ENCODE measurements around the gene MTURN.

The MTURN gene

DNA sequence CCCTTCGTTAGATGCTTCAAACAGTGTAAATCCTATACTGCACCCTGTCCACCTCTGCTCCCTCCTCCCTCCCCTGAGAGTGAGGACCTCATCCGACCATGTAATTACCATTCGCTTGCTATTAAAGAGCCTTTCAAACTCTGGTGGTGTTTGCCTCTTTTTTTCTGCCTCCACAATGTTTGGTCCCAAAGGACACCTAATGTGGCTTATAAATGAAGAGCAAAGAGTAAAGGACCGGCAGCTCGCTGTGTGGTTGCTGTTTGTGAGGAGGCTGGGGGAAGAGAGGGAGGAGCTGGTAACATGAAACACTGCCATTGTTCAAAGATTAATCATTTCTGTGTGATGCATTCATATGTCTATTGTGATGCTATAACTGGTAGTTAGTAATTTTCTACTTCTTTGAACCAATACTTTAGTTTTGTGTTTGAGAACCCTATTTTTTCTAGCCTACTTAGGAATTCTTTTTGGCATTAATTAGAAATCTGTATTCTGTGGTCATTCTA lies 27.9 kb downstream of the MTURN start:
- peak; percentile 50 for DNase-seq (ENCODE audit: low read depth)

DNA sequence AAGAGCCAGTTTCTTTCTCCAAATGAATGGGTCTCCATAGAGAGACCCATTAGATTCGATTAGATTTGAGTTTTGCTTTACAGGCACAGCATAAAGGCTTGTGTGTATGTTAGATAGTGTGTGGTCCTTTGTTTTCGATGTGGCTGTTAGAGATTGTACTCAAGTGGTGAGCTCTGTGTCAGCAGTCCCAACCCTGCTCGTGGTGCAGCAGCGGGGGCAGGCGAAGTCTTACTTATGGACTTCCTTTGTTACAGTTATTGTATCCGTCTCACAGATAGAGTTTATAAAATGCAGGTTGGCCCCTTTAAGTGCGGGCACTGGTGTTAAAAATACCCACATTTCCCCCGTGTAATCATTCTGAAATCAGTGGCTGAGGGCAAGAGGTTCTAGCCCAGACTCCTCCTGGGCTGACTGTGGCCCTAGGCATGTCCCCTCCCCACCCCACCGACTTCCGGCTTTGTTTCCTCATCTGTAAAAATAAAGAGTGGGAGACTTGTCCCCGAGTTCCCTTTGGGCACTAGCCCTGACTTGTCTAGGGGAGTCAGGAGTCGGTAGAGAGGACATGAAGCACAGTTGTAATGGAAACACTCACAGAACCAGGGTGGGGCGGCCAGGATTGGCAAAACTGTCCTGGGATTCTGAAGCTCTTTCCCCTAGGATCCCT lies 28.6 kb downstream of the MTURN start:
- DNase-seq (ENCODE audit: low read depth), result no peak

DNA sequence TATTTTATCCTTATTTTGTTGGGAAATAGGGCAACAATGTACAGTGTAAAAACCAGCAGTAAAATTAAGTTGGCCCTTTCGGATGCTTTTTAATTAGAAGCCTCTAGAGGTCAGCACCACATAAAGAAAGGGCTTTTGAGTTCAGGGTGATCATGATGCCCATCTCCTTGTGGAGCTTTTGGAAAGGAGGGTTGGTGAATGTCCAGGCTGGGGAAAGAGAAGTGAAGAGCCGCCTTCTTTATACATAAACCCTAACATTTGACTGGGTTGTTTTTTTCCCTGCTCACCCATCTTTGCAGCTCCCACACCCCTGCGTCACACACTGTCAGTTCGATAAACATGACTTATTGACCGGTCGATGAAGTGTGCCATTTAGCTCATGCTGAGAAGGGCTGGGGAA lies 29.8 kb downstream of the MTURN start:
- DNase-seq (ENCODE audit: low read depth), result no peak

DNA sequence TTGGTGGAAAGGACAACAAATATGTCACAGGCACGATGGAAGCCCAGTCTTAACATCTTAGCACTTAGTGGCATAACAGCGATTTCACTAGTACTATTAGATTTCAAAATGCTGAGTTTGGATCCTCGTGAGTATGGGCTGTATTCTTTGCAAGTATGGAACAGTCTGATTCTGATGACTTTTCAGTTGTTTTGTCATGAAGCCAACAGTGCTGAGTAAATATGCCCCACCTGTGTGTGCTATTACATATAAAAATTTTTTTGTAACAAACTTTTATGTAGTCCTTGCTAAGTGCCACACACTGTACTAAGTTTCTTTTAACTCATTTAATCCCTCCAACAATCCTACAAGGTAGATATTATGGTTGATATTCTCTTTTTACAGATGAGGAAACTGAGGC lies 30.8 kb downstream of the MTURN start:
- DNase-seq (ENCODE audit: low read depth), result no peak

DNA sequence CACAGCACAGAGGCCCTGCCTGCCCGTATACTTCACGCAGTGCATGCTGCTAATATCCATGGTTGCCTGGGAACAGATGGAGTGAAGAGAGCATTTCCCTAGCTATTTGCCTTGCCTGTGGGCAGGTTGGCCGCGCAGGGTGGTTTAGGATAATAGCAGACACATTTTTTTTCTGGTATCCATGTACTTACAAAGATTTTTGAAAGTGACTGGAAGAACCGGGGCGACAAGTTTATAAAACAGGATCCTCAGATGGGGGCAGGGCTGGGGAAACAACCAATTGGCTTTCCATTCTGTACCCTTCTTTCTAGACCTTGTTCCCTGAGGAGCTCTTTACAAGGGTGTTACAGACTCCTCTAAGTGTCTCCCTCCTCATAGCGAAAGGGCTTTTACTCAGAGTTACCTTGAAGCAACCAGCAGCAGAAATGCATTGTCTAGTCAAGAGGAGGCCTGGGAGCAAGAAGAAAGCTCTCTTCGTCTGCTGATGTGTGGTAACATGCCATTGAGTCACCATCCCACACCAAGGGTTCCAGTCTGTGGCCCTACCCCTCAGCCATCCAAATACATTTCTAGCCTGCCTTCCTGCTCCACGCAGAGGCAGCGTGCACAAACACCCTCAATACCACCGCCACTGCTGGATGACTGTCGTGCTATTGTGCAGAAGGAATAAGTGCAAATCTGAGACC lies 31.5 kb downstream of the MTURN start:
- DNase-seq (ENCODE audit: low read depth), result no peak

DNA sequence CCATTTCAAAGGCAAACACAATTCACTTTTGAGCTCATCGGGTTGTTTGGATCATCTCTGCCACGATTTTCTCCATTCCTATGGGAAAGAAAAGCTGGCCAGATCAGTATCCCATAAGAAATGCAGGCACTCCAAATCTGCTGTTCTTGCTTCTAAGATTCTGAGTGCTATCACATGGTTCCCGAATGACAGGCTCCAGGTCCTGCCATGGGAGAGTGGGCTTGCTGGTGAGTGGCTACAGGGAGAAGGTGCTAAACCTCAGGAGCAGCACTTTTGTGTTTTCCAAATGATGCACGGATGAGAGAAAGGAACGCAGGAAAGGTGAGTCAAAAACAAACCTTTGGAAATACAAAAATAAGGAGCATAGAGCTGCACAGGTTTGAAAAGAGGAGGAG lies 32.1 kb downstream of the MTURN start:
- DNase-seq (ENCODE audit: low read depth), result no peak

DNA sequence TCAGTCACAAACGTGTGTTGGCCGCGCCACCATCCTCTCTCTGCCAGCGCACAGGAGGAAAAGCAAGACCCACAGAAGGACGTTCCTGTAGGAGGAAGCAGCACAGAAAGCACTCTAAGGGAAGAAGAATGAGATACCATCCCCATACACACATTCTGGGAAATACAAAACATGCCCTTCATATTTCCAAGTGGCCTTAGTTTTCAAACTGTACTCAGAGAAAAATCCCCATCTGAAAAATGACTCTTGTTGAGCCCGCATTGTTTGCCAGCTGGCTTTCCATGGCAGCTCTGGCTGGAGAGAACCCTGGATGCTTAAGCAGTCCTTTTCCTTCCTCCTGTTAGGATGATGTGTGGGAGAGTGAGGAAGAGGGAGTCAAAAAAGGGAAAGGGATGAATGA lies 33.1 kb downstream of the MTURN start:
- DNase-seq (ENCODE audit: low read depth), result no peak

DNA sequence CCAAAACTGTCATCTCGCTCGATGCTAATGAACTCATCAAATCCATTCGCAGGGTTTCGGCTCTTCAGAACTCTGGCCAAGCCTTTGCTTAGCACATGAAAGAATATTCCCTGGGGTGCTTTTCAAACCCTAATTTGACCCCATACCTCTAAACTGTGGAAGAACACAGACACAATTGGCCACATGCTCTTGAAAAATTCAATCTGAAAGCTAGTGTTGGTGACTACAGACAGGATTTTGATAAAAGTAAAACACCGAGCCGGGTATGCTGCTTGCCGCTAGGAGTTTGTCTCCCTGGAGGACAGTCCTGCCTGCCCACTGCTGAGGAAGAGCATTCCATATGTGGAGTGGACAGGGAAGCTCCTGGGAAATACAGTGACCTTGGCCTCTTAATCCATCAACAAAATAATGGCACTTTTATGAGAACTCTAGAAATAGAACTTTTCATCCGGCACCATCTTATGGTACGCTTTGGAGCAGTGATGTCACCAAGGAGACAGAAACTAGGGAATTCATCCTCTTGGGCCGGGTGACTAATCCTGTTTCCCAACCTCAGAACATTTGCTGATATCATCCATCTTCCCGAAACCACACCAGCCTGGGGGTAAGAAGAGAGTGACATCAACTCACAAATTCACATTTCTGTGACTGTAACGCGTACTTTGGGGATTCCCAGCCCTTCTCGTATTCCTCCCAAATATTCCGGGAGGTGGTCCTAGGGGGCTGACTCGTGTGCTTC lies 34.2 kb downstream of the MTURN start:
- peak; percentile 84 for DNase-seq (ENCODE audit: low read depth)

DNA sequence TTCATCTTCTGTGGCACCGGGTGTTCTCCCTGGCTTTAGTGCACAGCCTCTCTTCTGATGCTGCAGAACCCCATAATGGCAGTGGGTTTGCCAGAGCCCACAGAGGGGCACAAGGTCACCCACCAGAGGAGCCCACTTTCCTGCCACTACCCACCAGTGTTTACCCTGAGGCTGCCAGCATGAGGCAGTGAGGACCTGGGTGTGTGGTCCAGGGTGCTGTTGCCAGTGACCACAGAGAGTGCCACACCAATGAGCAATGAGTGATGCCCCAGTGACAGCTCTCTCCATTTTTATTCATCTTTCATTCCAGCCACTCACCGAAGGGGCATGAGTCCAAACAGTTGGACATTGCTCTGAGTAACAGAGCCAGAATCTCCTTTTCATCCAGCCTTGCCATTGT lies 34.8 kb downstream of the MTURN start:
- DNase-seq (ENCODE audit: low read depth), result peak; percentile 32

DNA sequence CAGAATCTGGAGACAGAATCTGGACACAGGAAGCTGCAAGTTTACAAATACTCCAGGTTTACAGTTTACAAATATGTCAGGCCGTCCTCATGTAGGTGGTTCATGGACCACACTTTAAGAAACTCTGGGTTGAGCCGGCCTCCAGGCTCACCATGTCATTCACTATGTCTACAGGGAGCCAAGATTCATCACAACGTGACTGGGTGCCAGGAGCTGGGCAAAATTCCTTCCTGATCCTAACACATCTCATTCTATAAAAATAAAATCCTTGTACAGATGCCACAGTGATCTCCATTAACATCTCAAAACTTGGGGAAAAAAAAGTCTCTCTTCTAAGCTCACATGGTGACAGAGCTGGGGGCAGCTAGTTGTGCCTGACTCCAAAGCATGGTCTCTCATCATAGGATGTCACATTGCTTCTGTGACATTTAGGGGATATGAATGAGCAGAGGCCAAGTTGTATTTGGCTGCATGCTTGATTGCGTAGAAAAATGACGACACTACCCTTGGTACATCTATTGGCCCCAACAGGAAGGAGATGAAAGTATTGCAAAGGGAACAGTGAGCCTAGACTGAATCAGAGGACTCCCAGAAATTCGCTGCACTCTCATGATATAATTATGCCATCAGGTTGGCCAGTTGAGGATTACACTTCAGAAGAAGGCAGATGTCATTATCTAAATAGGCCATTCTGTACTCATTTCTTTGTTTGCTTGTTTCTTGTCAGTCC lies 35.9 kb downstream of the MTURN start:
- no peak for DNase-seq (ENCODE audit: low read depth)

DNA sequence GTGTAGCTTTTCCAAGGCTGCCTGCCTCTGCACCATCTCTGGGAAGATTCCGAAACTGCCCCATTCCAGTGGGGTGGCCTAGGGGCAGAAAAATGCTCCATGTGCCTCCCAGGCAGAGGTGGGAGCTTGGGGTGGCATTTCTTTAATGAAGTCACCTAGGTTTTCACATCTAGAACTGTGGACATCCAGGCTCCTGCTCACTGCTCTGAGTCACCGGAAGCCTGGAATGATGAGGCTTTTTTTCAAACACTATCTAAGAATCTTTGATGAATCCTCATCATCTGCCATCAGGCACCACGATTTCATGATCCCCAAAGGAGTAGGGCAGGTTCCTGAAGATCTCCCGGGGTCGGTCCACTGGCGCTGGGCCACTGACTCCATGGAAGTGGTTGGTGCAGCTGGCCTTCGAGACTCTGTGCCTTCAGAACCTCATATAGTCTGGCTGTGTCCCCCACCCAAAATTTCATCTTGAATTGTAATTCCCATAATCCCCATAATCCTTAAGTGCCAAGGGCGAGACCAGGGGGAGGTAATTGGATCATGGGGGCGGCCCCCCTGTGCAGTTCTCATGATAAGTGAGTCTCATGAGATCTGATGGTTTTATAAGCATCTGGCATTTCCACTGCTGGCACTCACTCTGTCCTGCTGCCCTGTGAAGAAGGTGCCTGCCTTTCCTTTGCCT lies 37.1 kb downstream of the MTURN start:
- peak; percentile 40 for DNase-seq (ENCODE audit: low read depth)

DNA sequence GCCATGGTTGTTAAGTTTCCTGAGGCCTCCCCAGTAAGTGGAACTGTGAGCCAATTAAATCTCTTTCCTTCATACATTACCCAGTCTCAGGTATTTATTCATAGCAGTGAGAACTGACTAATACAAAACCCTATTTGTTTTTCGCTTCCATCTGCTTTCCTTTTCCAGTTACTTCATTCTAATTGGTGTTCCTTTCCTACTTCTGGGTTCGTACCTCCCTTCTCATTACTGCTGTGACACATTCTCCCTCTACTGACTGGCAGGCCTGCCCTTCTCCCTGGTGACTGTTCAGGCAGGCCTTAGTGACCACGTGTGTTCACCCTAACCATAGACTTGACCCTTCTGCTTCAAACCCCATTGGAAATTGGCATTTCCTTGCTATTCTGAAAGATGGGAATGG lies 37.7 kb downstream of the MTURN start:
- no peak for DNase-seq (ENCODE audit: low read depth)

DNA sequence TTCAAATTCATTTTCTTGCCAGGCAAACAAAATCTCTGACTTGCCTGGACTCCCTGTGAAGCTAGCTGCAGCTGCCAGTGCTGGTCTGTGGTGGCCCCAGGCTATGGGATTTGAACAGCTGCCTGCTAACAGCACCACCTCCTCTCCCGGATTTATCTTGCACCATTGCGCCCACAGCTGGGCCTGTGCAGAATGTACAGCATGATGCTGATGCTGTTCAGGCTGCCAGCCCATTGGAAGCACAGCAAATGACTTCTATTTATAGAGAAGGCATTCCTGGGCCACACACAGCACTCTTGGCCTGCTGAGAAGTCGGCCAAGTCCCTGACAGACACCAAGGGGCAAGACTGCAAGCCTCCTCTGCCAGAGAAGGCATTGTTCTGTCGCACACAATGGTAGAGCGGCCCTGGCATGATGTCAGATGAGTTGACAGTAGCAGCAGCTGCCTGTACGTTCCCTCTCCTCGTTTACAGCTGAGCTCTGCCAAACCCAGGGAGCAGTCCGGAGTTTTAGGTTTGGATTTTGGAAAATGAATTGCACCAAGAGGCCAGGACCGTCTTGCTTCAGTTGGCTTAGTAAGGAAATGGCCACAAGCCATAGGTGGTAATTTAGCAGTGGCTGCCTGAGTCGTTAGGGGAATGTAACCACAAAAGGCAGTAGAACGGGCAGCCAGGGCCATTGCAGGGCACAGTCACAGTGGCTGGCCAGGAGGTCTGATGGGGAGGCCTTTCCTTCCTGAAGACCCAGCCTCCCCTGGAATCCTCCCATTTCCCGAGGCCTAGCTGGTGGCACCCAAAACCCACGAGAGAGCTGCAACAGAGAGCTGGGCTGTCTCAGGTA lies 38.5 kb downstream of the MTURN start:
- DNase-seq (ENCODE audit: low read depth), result no peak

DNA sequence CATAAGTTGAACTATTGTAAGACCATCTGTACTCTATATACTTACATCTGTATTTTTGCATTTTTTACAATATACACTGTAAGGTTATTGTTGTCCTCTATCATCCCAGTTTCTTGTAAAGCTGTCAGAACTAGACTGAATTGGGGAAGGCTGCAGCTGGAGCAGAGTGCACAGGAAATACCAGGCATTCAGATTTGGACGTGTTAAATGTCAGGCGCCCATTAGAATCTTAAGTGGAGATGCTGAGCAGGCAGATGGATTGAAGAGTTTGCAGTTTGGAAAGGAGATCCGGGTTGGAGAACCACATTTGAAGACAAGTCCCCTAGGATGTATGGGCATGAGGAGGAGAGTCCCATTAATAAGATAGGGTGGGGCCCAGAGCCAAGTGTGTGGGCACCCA lies 40.4 kb downstream of the MTURN start:
- no peak for DNase-seq (ENCODE audit: low read depth)

DNA sequence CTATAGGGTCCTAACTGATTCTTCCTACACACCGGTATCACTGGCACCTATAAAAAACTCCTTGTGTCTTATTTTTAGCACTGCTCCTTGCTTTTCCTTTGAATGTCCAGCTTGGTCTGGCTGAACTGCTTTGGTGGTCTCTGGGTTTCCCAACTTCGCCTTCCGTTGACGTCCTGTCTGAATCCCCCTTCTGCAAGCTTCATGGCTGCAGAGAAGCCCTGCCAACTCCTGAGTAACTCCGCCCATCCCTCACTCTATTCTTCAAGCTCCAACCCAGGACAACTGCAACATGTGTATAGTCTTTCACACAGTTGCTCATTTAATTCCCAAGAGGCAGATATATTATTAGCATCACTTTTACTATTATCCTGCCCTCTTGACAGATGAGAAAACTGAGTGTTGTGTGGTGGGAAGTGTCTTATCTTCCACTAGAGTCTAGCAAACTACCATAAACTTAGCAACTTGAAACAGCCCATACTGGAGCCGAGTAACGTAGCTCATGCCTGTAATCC lies 40.9 kb downstream of the MTURN start:
- DNase-seq (ENCODE audit: low read depth), result no peak

DNA sequence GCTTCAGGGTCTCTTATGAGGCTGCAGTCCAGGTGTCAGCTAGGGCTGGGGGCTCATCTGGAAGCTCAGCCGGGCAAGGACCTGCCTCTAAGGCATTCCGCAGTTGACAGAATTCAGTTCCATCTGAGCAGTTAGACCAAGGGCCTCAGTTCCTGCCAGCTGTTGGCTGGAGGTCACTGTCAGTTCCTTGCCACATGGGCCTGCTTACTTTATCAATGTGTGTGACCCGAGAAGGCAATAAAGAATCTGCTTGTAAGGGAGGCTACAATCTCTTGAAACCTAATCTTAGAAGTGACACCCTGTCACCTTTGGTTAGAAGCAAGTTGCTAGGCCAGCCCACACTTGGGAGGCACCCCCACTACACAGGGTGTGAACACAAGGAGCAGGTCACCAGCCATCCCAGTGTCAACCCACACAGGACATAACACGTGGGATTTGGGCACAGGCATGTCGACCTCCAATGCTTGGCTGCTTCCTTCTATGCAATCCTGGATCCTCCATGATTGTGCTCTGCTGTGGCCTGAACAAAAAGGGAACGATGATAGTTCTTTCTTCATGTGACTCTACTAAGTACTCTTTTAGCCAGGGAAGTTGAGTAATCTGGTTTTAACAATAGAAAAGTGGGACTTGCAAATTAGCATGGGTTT lies 41.8 kb downstream of the MTURN start:
- no peak for DNase-seq (ENCODE audit: low read depth)

DNA sequence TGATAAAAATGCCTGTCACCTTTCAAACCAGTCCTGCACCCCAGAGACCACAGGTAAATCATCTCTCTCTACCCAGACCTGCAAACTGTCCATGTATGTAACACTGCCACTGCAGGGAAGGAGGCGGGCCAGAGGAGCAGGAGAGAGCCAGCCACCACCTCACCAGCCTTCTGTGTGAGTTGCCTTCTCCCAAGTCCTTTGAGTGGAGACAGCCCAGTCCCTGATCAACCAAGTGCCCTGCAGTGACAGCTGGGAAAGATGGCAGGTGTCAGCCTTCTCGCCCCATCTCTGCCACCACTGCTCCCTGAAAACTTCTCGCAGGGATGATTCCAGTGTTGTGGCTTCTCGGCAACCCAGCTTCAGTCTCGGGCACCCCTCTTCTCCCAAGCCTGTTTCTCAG lies 42.4 kb downstream of the MTURN start:
- DNase-seq (ENCODE audit: low read depth), result no peak

DNA sequence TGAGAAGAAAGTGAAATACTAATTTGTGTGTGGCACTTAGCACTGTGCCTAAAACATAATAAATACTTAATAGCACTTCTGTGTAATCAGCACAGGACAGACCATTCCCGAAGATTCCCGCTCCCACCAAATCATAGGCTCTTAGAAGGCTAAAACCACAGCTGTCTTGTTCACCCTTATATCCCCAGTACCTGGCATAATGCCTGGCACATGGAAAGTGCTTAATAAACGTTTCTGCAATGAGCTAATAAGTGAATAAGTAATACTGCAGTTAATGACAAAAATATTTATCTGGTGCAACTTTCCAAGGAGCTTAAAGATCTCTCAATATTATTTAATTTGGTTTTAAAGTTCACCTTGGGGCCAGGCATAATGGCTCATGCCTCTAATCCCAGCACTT lies 43.2 kb downstream of the MTURN start:
- no peak for DNase-seq (ENCODE audit: low read depth)

DNA sequence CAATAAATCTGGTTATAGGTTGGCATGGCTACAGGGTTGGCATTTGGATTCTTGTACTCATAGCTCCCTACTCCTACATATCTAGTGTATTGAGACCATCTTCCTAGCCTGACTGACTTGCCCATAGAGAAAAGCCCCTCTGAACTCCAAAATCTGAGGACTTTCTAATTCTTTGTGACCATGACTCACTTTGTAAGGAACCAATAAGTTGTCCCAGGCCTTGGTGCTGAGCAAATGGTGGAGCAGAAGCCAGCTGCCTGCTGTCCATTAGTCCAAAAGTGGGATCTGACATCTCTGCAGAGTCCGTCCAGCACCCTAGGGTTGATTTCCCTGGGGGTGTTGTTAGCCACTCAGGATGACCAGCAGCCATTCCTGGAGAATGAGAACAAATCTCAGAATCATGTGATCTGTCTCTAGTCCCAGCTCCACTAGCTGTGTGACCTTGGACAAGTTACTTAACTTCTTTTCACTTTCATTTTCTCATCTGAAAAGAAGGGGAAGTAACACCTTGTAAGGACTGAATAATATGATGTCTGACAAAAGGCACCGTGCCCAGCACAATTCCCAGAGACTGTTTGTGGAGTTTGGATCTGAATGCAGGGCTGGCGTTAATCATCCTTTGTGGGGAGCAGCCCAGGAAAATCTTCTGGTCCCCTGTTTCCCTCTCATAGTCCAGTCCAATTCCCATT lies 44.1 kb downstream of the MTURN start:
- no peak for DNase-seq (ENCODE audit: low read depth)

DNA sequence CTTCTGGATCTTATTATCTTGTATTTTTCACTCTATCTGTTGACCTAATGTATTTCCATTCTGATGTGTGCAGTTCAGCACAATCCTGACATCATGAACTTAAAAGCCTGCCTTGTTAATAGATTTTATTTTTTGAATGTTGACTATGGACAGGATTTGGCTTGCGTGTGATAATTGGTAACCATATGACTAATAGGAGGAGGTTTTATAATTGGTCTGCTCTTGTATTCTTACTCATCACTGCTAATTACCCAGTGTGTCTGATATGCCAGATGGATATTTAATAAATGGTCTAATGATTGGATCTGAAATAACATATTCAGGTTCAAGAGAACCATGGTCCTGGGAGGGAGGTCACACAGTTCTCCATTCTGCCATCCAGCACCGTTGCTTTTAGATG lies 45.9 kb downstream of the MTURN start:
- DNase-seq (ENCODE audit: low read depth), result no peak

Measured in HS-5 (cell line).